Daoy (cell line): ENCODE data around the gene ZNHIT6. TPM values are rescaled to one million over a fixed set of nuclear protein-coding genes. Genes with fewer than 3 reads are reported as not detected.
A peak's percentile ranks its signal among the peaks of the same experiment; 100 is the strongest.
"Not testable (repeated sequence)": the region's sequence is repeated elsewhere in the genome, so short reads cannot be mapped to it uniquely, and the experiment has no call there.

Experiments used
- DNase-seq: peaks from one replicate; pipeline ENCODE4 v3.0.0-alpha.2; 2015; ENCODE audit warnings: low read depth
- total RNA-seq: library from RNA; depleted of rRNA; stranded (reverse); fragments of >200 nt; shearing (Covaris generic); gene quantifications from 2 replicates; pipeline ENCODE4 v1.2.3, GENCODE V29; 2014

ZNHIT6 gene
- total RNA-seq, 1 experiment from 2014 or later = 43.4 TPM

DNA sequence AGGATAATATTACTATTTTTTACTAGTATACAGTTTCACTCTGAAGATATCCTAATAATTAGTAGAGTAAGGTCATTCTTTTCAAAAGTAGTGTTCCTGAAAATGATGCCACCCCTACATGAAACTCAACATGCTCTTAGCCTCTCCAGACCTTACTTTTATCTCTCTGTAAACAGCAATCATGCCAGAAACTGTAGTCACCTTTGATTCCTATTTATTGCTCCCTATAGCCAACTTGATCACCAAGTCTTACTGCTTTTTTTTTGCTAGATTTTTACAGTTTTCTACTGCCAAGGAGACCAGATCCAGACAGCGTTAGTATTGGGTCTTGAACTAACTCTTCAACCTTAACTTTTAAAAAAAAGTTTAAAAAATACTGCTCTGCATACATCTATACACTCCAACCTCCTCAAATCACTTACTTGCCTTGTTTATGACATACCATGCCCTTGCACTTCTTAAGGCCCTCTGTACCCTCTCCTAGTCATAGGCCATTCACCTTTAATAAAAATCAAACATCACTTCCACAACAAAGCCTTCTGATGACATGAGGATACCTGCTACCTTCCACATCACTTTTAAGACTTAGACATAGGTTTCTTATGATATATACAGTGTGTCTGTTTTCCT is 36.1 kb downstream of the ZNHIT6 start:
- DNase-seq = no peak

DNA sequence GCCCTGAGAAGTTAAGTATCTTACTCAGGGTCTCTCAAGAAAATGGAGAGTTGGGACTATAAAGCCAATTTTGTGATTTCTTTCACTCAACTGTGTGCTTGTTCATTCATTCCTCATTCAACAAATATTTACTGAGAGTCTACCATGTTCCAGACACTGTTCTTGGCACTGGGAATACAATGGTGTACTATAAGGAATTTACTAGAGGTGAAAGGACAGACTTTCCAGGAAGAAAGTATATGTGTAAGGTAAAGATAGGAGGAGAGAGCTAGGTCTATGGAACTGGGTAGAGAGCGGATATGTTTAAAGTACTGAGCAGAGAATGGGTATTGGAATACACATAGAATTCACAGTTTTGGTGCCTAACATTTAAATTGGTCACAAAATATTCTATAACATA is 42.3 kb downstream of the ZNHIT6 start:
- no peak for DNase-seq

- no peak for DNase-seq
Measured at GRCh38 chr1:85663382-85663781, 44.9 kb downstream of the ZNHIT6 start.

DNA sequence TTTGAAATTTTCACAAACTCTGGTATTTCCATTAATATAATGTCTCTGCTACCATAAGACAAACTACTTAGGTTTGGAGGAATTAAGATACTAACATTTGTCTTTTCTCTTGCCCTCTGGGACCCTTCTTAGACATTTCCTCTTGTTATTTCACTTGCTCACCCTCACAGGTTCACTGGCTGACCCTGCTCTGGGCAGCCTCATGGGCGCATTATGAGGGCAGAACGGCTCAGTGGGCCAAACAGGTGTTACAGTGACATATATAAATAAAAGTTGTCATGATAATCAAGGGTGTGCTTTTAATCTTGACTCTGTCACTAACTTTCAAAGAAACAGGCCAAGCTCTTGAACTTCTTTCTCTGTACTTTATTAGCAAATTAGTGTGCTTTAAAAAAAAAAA is 46.5 kb downstream of the ZNHIT6 start:
- no peak for DNase-seq

DNA sequence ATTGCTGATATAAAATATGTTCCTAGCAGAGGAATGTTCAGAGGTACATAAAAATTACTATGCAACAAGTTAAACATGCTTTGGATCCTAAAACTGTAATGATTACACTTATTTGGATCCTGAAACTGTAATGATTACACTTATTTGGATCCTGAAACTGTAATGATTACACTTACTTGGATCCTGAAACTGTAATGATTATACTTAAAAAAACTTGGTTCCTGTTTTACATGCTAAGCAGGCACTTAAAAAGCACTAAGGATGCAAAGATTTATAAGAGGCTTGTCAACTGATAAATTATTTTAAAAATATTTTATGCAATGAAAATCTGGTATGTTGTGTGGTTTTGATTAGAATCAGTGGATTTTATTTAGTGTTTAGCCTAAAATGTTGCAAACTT is 47.7 kb downstream of the ZNHIT6 start:
- no peak for DNase-seq

GRCh38 chr1:85659174-85659573 is 49.1 kb downstream of the ZNHIT6 start:
- DNase-seq = no peak

DNA sequence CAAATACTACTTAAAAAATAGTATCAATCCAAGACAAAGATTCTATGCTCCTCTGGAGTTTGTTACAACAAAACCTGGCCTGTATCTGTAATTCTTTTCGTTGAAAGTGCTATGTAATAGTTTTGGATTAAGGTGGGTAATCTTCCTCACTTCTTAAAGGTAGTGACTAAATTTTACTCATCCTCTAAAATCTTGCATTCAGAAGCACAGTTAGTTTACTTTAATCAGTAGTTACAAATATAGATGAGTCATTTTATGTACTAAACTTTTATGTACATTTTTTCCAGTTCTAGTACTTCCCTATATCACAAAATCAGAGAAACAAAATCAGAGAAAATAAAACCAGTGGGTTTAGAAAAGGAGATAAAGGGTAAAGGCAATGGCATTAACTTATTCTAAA is 51.3 kb downstream of the ZNHIT6 start:
- DNase-seq = no peak

DNA sequence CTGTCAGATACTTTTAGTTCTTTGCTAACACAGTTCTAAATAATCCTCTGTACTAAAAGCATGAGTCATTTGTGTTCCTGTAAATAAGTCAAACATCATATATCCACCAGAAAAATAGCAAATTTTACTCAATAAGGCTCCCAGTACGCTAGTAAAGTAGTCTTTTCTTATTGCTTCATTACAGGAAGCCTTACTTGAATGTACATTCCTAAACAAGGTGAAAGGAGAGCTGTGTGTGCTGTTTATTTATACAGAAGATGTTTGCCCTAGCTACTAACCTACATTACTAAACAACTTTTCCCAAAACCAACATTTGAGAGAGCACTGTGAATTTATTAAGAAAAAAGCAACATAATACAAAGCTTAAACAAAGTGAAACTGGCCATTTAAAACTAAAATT is 52.0 kb downstream of the ZNHIT6 start:
- no peak for DNase-seq

DNA sequence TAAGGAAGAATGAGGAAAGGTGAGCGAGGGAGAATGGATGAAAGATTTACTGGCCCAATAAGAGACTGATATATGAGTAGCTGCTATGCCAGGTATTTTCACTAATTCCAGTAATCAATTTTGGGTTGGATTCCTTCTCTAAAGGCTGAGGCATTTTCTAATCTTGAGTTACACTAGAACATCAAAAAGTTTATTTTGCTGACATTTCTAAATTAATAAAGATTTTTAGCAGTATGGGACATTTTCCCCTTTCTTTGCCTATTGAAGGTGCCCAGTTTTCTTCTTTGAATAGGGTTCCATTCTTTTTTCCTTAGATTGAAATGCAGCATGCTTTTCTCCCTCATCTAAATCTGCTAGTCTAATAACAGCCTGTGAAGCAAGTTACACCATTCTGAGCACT is 52.9 kb downstream of the ZNHIT6 start:
- DNase-seq = no peak

DNA sequence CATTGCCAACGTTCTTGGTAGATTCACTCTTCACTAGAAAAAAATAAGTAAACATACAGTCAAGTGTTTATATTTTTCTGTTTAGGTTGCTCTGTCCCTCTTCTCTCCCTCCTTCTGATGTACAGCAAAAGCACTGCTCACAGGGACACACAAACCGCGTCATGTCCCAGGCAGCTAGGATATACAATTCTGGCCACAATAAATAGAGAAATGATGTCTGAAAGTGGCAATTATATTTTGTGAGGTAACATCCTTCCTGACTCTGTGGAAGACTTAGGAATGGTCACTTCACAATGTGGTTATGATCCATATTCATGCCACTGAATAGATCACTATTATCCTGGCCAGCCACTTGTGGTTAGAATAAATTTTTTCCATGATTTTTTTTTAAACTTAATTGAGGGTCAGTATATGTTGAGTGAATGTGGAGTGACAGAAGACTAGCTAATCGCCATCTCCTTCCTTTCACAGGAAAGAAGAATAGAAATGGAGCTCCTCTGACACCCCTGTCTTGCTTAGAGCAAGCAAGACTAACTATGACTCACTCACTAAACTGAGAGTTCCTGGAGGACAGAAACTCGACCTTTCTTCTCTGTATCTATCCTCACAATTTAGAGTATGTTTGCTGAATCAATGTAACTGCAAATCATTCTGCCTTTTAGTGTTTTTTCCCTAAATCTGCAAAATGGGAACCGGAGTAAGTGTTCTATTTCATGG is 54.0 kb downstream of the ZNHIT6 start:
- DNase-seq = peak; percentile 27

DNA sequence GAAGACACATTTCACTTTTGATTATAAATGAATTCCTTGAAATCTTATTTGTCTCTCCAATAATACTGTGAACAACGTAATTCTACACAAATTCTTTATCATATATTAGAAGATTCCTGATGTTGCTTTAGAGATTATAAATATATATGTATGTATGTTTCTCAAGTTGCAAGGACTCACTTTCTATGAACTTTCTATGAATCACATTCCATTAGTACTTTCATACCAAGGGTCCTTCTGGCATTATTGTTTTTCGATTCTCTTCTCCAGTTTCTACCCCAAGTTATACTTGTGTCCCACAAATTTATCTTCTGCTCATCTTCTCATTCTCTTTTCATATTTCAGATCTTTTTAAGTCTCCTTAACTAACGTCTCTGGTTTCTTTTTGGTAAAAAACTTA is 55.9 kb downstream of the ZNHIT6 start:
- DNase-seq = no peak

DNA sequence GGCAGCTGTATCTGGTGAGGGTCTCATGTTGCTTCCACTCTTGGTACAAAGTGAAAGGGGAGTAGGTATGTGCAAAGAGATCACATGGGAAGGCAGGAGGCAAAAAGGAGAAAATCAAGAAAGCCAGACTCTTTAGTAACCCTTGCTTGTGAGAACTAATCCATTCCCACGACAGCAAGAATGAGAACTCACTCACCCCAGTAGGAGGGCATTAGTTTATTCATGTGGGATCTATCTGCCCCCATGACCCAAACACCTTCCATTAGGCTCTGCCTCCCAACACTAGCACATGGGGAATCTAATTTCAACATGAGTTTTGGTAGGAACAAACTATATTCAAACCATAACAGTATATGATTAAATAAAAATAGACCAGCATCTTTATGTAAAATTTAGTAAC is 57.6 kb downstream of the ZNHIT6 start:
- no peak for DNase-seq

DNA sequence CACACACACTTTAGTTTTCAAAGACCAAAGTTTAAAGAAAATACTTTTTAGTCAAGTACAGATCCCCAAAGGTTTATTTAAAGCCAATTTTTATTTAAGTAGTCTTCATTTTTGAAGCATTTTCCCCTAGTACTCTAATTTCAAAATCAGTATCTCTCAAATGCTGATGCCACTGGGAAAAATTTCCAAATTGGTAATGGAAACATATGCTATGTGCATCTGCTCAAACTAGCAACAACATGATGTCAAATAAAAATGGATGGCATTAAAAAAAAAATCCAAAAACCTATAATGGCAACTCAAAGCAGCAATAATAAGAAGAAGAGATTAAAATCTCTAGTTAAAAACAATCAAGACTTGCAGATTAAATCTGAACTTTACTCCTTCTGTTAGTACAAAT is 58.6 kb downstream of the ZNHIT6 start:
- no peak for DNase-seq

- DNase-seq = not testable (repeated sequence)
Measured at GRCh38 chr1:85641598-85642556, 66.4 kb downstream of the ZNHIT6 start.

DNA sequence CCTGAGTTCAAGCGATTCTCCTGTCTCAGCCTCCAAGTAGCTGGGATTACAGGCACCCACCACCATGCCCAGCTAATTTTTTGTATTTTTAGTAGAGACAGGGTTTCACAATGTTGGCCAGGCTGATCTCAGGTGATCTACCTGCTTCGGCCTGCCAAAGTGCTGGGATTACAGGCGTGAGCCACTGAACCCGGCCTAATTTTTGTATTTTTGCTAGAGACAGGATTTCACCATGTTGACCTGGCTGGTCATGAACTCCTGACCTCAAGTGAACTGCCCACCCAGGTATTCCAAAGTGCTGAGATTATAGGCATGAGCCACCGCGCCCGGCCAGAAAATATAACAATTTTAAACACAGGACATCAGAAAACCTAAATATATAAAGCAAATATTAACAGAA is 68.3 kb downstream of the ZNHIT6 start:
- not testable (repeated sequence) for DNase-seq

- DNase-seq = no peak
Measured at GRCh38 chr1:85638412-85638811, 69.8 kb downstream of the ZNHIT6 start.

DNA sequence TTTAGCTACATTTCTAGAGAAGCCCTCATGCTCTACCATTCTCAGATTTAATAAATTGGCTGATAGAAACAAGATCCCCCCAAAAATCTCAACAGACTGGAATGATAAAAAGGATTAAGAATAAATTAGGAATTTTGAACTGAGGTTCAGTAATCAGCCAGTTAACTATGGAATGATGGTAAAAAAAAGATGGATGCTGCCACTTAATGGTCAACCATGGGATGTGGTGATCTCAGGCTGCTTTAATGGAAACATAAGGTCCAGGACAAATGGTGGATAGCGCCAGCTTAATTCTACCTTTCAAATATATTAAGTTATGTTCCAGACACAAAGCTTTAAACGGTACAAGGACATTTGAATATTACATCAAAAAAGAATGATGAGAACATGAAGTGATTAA is 77.7 kb downstream of the ZNHIT6 start:
- DNase-seq = no peak

DNA sequence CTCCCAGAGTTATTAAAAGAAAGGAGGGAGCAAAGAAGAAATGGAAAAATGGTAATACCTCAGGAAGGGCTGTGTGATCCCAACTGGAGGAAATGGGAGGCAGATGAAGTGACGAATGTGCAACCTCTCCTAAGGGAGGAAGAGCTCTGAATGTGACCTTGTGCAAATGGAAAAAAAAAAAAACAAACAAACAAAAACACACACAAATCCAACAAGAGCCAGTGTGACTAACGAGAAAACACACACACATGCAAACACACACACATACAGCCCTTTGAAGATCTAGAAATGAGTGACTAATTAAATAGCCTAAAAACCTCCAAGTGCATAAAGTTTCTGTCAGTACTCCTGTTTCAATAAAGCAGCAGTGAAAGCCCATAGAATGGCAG is 78.7 kb downstream of the ZNHIT6 start:
- DNase-seq = no peak

GRCh38 chr1:85628791-85629531 is 79.3 kb downstream of the ZNHIT6 start:
- peak; percentile 97 for DNase-seq

DNA sequence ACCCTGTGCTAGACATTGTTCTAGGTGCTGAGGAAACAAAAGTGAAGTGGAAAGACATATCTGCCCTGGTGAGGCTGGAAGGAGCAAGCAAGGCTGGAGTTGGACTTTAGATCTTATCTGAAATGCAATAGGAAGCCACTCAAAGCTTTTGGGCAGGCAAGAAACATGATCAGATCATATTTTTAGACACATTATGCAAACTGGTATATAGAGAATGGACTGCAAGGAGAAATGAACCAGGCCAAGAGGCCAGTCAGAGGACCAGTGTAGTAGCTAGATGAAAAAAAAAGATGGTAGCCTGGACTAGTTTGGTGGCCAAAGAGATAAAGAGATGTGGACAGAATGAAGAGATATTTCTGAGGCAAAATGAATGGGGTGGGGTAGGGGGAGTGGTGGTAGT is 81.4 kb downstream of the ZNHIT6 start:
- DNase-seq = no peak

- peak; percentile 65 for DNase-seq
Measured at GRCh38 chr1:85624361-85624760, 83.9 kb downstream of the ZNHIT6 start.

DNA sequence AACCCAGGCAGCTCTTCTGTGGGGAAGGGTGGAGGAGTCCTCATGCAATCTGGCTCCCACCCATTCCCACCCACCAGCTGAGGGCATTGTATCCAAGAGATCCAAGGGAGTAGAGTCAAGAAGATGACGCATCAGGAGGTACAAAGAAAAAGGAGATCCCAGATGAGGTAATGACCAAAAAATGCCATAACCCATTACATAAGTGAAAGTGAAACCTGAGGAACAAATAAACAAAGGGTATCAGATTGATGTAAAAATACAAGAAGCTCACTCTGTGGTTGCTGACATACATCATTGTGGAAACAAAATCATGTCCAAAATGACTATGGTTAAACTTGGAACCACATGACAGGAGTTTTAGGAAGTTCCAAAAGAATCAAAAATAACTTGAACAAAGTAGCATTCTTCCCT is 85.2 kb downstream of the ZNHIT6 start:
- peak; percentile 98 for DNase-seq
